H1 (cell line): ENCODE data around the gene CASQ1. TPM values are rescaled to one million over a fixed set of nuclear protein-coding genes. Genes with fewer than 3 reads are reported as not detected.

Source experiments
- CHD1 ChIP-seq: IDR thresholded peaks from 2 replicates; pipeline ENCODE4 v1.6.1; 2012; ENCODE audit warnings: low read depth, low read length, improper control_type of control experiment
- TBP ChIP-seq: IDR thresholded peaks from 2 replicates; pipeline ENCODE4 v1.6.1; 2011; ENCODE audit warnings: low read depth, low read length, improper control_type of control experiment
- TCF12 ChIP-seq: IDR thresholded peaks from 2 replicates; pipeline ENCODE4 v1.6.1; 2011; ENCODE audit warnings: low read depth, mild to moderate bottlenecking, low read length
- polyA plus RNA-seq, 7 experiments: library from polyadenylated mRNA; depleted of rRNA in 3 of 7; stranded (reverse) in 5 of 7; unstranded in 2 of 7; fragments of >200 nt in 5 of 7; fragments of 200-250 nt in 2 of 7; gene quantifications; 1 replicate in 5 of 7; 2 replicates in 1 of 7; 4 replicates in 1 of 7; pipeline versions ENCODE4 v1.2.1 to v1.2.3, GENCODE V29; 2011 to 2013; ENCODE audit warnings: missing spikeins in 2 of 7, mixed read lengths in 2 of 7
- total RNA-seq: library from RNA; stranded (reverse); fragmentation: NEBNext Ultra II Directional; extraction: Animal tissue kit (Norgen Biotek cat#: 25700); gene quantifications from 2 replicates; pipeline ENCODE4 v1.2.1, GENCODE V29; 2021
- TF ChIP-seq, protein P1 (sequence below): IDR thresholded peaks from 2 replicates; pipeline ENCODE4 v1.6.1; 2012; ENCODE audit warnings: inconsistent platforms

CASQ1 gene
- total and polyA plus RNA-seq, 2 of the 8 experiments (the other 6 are each of a cell fraction or from before 2014, with no cell fraction given): 0.80 to 1.3 TPM

GRCh38 chr1:160211046-160211790, 20.8 kb downstream of the CASQ1 start (continued):
- TF ChIP-seq, protein P1, sequence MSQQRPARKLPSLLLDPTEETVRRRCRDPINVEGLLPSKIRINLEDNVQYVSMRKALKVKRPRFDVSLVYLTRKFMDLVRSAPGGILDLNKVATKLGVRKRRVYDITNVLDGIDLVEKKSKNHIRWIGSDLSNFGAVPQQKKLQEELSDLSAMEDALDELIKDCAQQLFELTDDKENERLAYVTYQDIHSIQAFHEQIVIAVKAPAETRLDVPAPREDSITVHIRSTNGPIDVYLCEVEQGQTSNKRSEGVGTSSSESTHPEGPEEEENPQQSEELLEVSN: no peak
- TF ChIP-seq TBP: no peak
- TF ChIP-seq TCF12: no peak
- no peak for TF ChIP-seq CHD1
